HG02938 (cell line): ENCODE measurements around the gene PCCA.
"Not testable (repeated sequence)": the region's sequence is repeated elsewhere in the genome, so short reads cannot be mapped to it uniquely, and the experiment has no call there.

Source experiments
- ATAC-seq: cut with Tn5 transposase; IDR thresholded peaks from one replicate; pipeline ENCODE4 v1.9.1; 2021; ENCODE audit warnings: mild to moderate bottlenecking, moderate library complexity; ENCODE audit not compliant: unreplicated experiment

PCCA gene

GRCh38 chr13:100349594-100349993 lies 260.7 kb downstream of the PCCA start:
- ATAC-seq: no peak

GRCh38 chr13:100350601-100351000 lies 261.7 kb downstream of the PCCA start:
- ATAC-seq: no peak

GRCh38 chr13:100356426-100356825 lies 267.5 kb downstream of the PCCA start:
- no peak for ATAC-seq

GRCh38 chr13:100356889-100357288 lies 268.0 kb downstream of the PCCA start:
- ATAC-seq: no peak

GRCh38 chr13:100357764-100358163 lies 268.9 kb downstream of the PCCA start:
- ATAC-seq: no peak

GRCh38 chr13:100361504-100361903 lies 272.6 kb downstream of the PCCA start:
- ATAC-seq: no peak

GRCh38 chr13:100362371-100362770 lies 273.5 kb downstream of the PCCA start:
- ATAC-seq: no peak

GRCh38 chr13:100362781-100363180 lies 273.9 kb downstream of the PCCA start:
- no peak for ATAC-seq

GRCh38 chr13:100363285-100363711 lies 274.4 kb downstream of the PCCA start:
- no peak for ATAC-seq

GRCh38 chr13:100363874-100364273 lies 275.0 kb downstream of the PCCA start:
- no peak for ATAC-seq

- ATAC-seq: no peak
Observed at GRCh38 chr13:100364591-100364990, 275.7 kb downstream of the PCCA start.

- no peak for ATAC-seq
Observed at GRCh38 chr13:100365680-100366079, 276.8 kb downstream of the PCCA start.

- ATAC-seq: no peak
Observed at GRCh38 chr13:100378533-100378932, 289.6 kb downstream of the PCCA start.

- no peak for ATAC-seq
Observed at GRCh38 chr13:100381595-100382224, 292.8 kb downstream of the PCCA start.

- no peak for ATAC-seq
Observed at GRCh38 chr13:100382785-100383184, 293.9 kb downstream of the PCCA start.

- ATAC-seq: no peak
Observed at GRCh38 chr13:100387416-100387815, 298.5 kb downstream of the PCCA start.

- not testable (repeated sequence) for ATAC-seq
Observed at GRCh38 chr13:100388150-100388549, 299.3 kb downstream of the PCCA start.

- no peak for ATAC-seq
Observed at GRCh38 chr13:100388923-100389322, 300.0 kb downstream of the PCCA start.

- no peak for ATAC-seq
Observed at GRCh38 chr13:100389617-100390016, 300.7 kb downstream of the PCCA start.

- ATAC-seq: no peak
Observed at GRCh38 chr13:100392709-100393630, 304.1 kb downstream of the PCCA start.

- peak; percentile 93 for ATAC-seq
Observed at GRCh38 chr13:100394005-100394695, 305.3 kb downstream of the PCCA start.
